IgD-negative memory B cell (primary cell): ENCODE data around the gene RAB1A. TPM values are rescaled to one million over a fixed set of nuclear protein-coding genes. Genes with fewer than 3 reads are reported as not detected.

Experiments used
- H3K27ac Mint-ChIP-seq, 3 donors: one replicate each; pipeline ENCODE4 v1.8.0; 2020 to 2022; ENCODE audit warnings: mild to moderate bottlenecking in 3 of 3, mixed read lengths in 3 of 3, moderate library complexity in 1 of 3
- H3K27me3 Mint-ChIP-seq: one replicate; pipeline ENCODE4 v1.8.0; 2021; ENCODE audit warnings: mixed read lengths
- H3K36me3 Mint-ChIP-seq: one replicate; pipeline ENCODE4 v1.8.0; 2020; ENCODE audit warnings: mild to moderate bottlenecking, mixed read lengths
- H3K4me1 Mint-ChIP-seq, 3 donors: one replicate each; pipeline ENCODE4 v1.8.0; 2020 to 2022; ENCODE audit warnings: mixed read lengths in 3 of 3, mild to moderate bottlenecking in 1 of 3
- H3K4me3 Mint-ChIP-seq, 4 donors: one replicate each; pipeline ENCODE4 v1.8.0; 2020 to 2022; ENCODE audit warnings: mild to moderate bottlenecking in 4 of 4, mixed read lengths in 4 of 4, moderate library complexity in 3 of 4
- H3K9me3 Mint-ChIP-seq, 3 donors: one replicate each; pipeline ENCODE4 v1.8.0; 2020 to 2021; ENCODE audit warnings: mixed read lengths in 3 of 3, mild to moderate bottlenecking in 1 of 3
- polyA plus RNA-seq: library from polyadenylated mRNA; unstranded; fragments of 300-500 nt; fragmentation: Illumina TruSeq; gene quantifications from one replicate; pipeline ENCODE4 v1.2.3, GENCODE V29; 2021

RAB1A gene
- polyA plus RNA-seq, 1 donor from 2014 or later: 44.4 TPM

GRCh38 chr2:65092791-65093190 lies 37.1 kb downstream of the RAB1A start:
- H3K36me3 Mint-ChIP-seq: peaks cover 22% of the 10 kb centered on the region
- H3K9me3 Mint-ChIP-seq: peaks cover 2 to 7% (median 4%) of the 10 kb centered on the region in 3 donors
- peak overlapping the region in 1 of 3 donors; percentile 63 for H3K27ac Mint-ChIP-seq
- no peak overlapping the region for H3K4me3 Mint-ChIP-seq
- no peaks in the 10 kb centered on the region for H3K27me3 Mint-ChIP-seq
- H3K4me1 Mint-ChIP-seq: peaks cover 2 to 10% (median 4%) of the 10 kb centered on the region in 3 donors

- no peaks in the 10 kb centered on the region for H3K27me3 Mint-ChIP-seq
- no peak overlapping the region for H3K27ac Mint-ChIP-seq
- peaks cover 7% of the 10 kb centered on the region for H3K36me3 Mint-ChIP-seq
- no peak overlapping the region for H3K4me3 Mint-ChIP-seq
- no peaks in the 10 kb centered on the region for H3K9me3 Mint-ChIP-seq
- no peaks in the 10 kb centered on the region for H3K4me1 Mint-ChIP-seq
Measured at GRCh38 chr2:65085148-65085547, 44.8 kb downstream of the RAB1A start.

- peak overlapping the region in 1 of 3 donors; percentile 63 for H3K27ac Mint-ChIP-seq
- no peaks in the 10 kb centered on the region for H3K9me3 Mint-ChIP-seq
- H3K36me3 Mint-ChIP-seq: peaks cover 5% of the 10 kb centered on the region
- H3K4me1 Mint-ChIP-seq: peaks cover 0 to 4% (median 3%) of the 10 kb centered on the region in 3 donors
- no peaks in the 10 kb centered on the region for H3K27me3 Mint-ChIP-seq
- H3K4me3 Mint-ChIP-seq: no peak overlapping the region
Measured at GRCh38 chr2:65081232-65081685, 48.6 kb downstream of the RAB1A start.

GRCh38 chr2:65079017-65079416 lies 50.9 kb downstream of the RAB1A start:
- Mint-ChIP-seq H3K4me1 (peaks cover 0 to 4% (median 3%) of the 10 kb centered on the region in 3 donors), H3K36me3 (peaks cover 5% of the 10 kb centered on the region), H3K4me3 (no peak overlapping the region), H3K27me3 (no peaks in the 10 kb centered on the region), H3K9me3 (no peaks in the 10 kb centered on the region), H3K27ac (peak overlapping the region in 1 of 3 donors; percentile 71)

DNA sequence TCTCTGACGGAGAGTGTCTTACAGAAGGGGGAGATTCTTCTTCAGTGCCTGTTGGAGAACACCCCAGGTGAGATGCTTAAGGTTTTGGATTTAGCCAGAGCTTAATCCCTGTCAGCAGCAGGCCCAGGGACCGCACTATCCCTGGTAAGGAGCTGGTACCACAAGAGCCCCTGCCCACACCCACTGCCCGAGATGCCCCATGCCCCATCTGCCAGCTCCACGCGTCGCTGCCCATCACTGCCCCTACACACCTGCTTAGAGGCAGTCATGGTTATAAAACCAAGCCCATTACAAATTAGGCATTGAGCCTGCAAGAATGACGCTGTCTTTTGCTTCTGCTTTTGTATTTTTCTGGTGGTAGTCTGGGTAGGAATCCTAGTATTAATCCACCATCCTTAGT lies 52.0 kb downstream of the RAB1A start:
- Mint-ChIP-seq H3K36me3 (peaks cover 5% of the 10 kb centered on the region), H3K4me1 (peaks cover 0 to 7% (median 5%) of the 10 kb centered on the region in 3 donors), H3K27ac (peak overlapping the region in 2 of 3 donors; percentile 62 to 72), H3K4me3 (no peak overlapping the region), H3K9me3 (no peaks in the 10 kb centered on the region), H3K27me3 (no peaks in the 10 kb centered on the region)

- Mint-ChIP-seq H3K9me3 (no peaks in the 10 kb centered on the region), H3K27ac (no peak overlapping the region), H3K36me3 (peaks cover 5% of the 10 kb centered on the region), H3K27me3 (no peaks in the 10 kb centered on the region), H3K4me1 (peaks cover 6 to 19% (median 14%) of the 10 kb centered on the region in 3 donors), H3K4me3 (no peak overlapping the region)
Measured at GRCh38 chr2:65076345-65076710, 53.6 kb downstream of the RAB1A start.

DNA sequence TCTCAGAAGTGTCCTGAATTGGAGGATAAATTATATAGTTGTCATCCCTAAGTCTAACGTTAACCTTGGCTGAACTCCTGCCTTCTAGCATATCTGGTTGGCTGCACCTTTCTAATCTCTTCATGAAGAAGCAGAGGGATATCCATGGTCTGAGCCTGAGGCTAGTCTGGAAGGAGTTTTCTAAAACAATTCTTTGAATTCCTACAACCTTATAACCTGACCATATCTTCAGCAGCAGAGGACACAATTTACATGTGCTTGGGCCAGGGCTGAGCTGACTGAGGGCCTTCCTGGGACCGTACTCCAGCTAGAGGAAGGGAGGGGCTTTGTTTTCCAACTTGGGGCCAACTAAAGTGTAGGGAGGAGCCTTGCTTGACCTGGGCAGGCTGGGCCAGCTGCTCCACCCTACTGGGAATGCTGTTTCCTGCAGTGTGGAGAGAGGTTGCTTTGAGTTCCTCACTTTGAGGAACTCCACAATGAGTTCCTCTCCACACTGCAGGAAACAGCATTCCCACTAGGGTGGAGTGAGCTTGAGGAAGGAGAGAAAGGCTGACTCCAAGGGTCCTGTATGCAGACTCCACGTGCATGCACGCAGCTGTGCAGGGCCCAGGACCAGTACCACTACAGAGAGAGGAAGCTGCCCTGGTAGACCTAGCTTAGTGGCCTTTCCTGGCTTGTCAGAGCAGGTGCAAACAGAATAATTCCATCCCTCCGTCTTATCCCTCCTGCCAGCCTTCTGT lies 54.1 kb downstream of the RAB1A start:
- H3K4me1 Mint-ChIP-seq: peaks cover 6 to 20% (median 14%) of the 10 kb centered on the region in 3 donors
- no peaks in the 10 kb centered on the region for H3K27me3 Mint-ChIP-seq
- H3K36me3 Mint-ChIP-seq: peaks cover 5% of the 10 kb centered on the region
- H3K27ac Mint-ChIP-seq: no peak overlapping the region
- no peaks in the 10 kb centered on the region for H3K9me3 Mint-ChIP-seq
- no peak overlapping the region for H3K4me3 Mint-ChIP-seq

GRCh38 chr2:65075176-65075575 lies 54.7 kb downstream of the RAB1A start:
- Mint-ChIP-seq H3K27ac (no peak overlapping the region), H3K4me3 (no peak overlapping the region), H3K27me3 (no peaks in the 10 kb centered on the region), H3K36me3 (peaks cover 3% of the 10 kb centered on the region), H3K4me1 (peaks cover 10 to 20% (median 14%) of the 10 kb centered on the region in 3 donors), H3K9me3 (no peaks in the 10 kb centered on the region)

DNA sequence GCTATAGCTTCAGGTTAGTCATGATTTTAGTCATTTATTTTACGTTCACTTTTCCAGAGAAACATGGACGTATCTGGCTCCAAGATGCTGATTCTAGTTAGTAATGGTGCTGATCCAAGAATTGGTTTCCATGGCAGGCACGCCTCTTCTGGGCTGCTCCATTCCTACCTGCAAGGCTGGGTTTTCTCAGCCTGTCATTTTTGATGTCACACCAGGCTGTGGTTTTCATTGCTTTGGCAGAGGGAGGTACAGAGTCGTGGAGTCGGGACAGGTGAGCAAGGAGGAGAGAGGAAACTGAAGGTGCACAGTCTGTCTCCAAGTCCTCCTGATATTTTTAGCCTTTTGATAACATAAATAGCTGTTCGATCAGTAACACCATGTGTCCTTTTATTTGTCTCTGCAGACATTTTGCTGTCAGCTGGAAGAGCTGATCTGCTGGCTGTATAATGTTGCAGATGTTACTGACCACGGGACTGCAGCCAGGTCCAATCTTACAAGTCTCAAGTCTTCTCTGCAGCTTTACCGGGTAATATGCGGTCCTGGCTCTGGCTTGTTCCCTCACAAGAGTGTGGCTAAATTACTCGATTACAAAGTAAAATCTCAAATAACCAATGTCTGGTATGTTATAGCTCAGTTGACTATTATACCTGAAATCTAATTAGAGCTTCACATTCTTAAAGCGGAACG lies 55.9 kb downstream of the RAB1A start:
- no peaks in the 10 kb centered on the region for H3K9me3 Mint-ChIP-seq
- no peaks in the 10 kb centered on the region for H3K36me3 Mint-ChIP-seq
- H3K27ac Mint-ChIP-seq: peak overlapping the region in 2 of 3 donors; percentile 39 to 64
- no peak overlapping the region for H3K4me3 Mint-ChIP-seq
- peaks cover 10 to 20% (median 14%) of the 10 kb centered on the region in 3 donors for H3K4me1 Mint-ChIP-seq
- H3K27me3 Mint-ChIP-seq: no peaks in the 10 kb centered on the region

DNA sequence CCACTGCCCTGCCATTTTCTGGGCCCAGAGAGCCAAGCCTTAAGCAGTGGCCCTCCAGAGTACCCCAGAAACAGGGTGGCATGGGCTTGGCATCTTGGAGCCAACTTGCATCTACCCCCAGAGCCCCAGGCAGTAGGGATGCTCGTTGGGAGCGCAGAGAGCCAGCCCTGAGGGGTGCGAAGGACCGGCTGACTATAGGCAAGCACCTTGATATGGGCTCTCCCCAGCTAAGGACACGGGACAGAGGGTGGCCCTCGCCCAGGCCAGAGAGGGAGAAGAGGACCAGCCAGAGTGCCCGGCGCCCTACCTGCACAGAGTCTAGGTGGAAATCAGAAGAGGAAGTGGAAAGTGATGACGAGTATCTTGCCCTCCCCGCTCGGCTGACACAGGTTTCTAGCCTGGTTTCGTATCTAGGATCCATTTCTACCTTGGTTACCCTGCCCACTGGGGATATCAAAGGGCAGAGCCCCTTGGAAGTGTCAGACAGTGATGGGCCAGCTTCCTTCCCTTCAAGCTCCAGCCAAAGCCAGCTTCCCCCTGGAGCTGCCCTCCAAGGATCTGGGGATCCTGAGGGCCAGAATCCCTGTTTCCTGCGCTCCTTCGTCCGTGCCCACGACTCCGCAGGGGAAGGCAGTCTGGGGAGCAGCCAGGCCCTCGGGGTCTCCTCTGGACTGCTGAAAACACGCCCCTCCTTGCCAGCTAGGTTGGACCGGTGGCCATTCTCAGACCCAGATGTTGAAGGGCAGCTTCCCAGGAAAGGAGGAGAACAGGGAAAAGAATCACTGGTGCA lies 57.5 kb downstream of the RAB1A start:
- Mint-ChIP-seq H3K4me3 (no peak overlapping the region), H3K27me3 (no peaks in the 10 kb centered on the region), H3K36me3 (no peaks in the 10 kb centered on the region), H3K9me3 (no peaks in the 10 kb centered on the region), H3K27ac (peak overlapping the region; percentile 5 to 88 (median 67)), H3K4me1 (peaks cover 15 to 20% (median 17%) of the 10 kb centered on the region in 3 donors)

GRCh38 chr2:65071499-65072180 lies 58.3 kb downstream of the RAB1A start:
- Mint-ChIP-seq H3K27ac (peak overlapping the region; percentile 5 to 88 (median 67)), H3K9me3 (no peaks in the 10 kb centered on the region), H3K4me1 (peaks cover 15 to 20% (median 17%) of the 10 kb centered on the region in 3 donors), H3K4me3 (no peak overlapping the region), H3K27me3 (no peaks in the 10 kb centered on the region), H3K36me3 (no peaks in the 10 kb centered on the region)

- H3K27me3 Mint-ChIP-seq: no peaks in the 10 kb centered on the region
- no peaks in the 10 kb centered on the region for H3K9me3 Mint-ChIP-seq
- H3K36me3 Mint-ChIP-seq: no peaks in the 10 kb centered on the region
- peaks cover 15 to 20% (median 17%) of the 10 kb centered on the region in 3 donors for H3K4me1 Mint-ChIP-seq
- no peak overlapping the region for H3K4me3 Mint-ChIP-seq
- peak overlapping the region in 2 of 3 donors; percentile 59 to 64 for H3K27ac Mint-ChIP-seq
Measured at GRCh38 chr2:65070856-65071255, 59.0 kb downstream of the RAB1A start.

DNA sequence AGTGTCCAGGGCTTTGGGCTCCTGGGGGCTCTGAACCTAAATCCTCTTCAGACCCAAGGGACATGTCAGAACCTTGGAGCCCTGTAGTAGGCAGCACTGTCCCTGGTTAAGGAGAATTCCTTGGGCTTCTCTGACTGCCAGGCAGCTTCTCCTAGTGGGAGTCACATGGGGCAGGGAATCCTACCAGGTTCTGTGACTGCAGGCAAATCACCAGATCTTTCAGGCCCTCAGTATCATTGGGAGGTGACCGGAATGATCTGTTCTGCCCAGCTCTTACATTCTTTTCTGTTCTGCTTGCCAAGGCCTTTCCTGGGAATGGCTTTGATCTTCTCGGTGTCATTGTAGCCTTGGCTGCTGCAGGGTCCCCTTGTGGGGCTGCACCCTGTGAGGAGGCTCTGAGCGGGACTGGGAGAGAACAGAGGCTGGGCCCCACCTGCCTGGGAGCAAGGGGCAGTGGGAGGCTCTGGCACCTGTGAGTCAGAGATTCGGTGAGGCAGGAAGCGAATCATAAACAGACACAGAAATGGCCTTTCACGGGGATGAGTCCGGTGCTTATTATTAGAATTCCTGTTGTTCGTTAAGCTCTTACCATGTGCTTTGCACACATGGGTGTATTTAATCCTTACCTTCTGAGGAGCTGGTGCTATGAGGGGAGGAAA lies 59.6 kb downstream of the RAB1A start:
- peak overlapping the region in 2 of 3 donors; percentile 59 to 64 for H3K27ac Mint-ChIP-seq
- no peaks in the 10 kb centered on the region for H3K36me3 Mint-ChIP-seq
- no peaks in the 10 kb centered on the region for H3K9me3 Mint-ChIP-seq
- H3K27me3 Mint-ChIP-seq: no peaks in the 10 kb centered on the region
- peaks cover 15 to 20% (median 20%) of the 10 kb centered on the region in 3 donors for H3K4me1 Mint-ChIP-seq
- no peak overlapping the region for H3K4me3 Mint-ChIP-seq

GRCh38 chr2:65069439-65069824 lies 60.5 kb downstream of the RAB1A start:
- no peak overlapping the region for H3K4me3 Mint-ChIP-seq
- peak overlapping the region in 1 of 3 donors; percentile 57 for H3K27ac Mint-ChIP-seq
- H3K9me3 Mint-ChIP-seq: no peaks in the 10 kb centered on the region

More at GRCh38 chr2:65069439-65069824, 60.5 kb downstream of the RAB1A start:
- Mint-ChIP-seq H3K27me3 (no peaks in the 10 kb centered on the region), H3K36me3 (no peaks in the 10 kb centered on the region), H3K4me1 (peaks cover 23 to 28% (median 27%) of the 10 kb centered on the region in 3 donors)
